ENCODE data around the gene CD40. TPM values are rescaled to one million over a fixed set of nuclear protein-coding genes. Genes with fewer than 3 reads are reported as not detected.

The CD40 gene
- polyA plus RNA-seq, 2 of the 4 experiments (the other 2 are of a cell fraction), result 4.9 to 5.2 TPM

- Histone ChIP-seq H3K27ac (no peak overlapping the region), H3K9me3 (no peaks in the 10 kb centered on the region), H3K4me2 (no peak overlapping the region), H3K4me3 (no peak overlapping the region), H3K4me1 (no peaks in the 10 kb centered on the region)
- ChIA-PET POLR2A (no interaction called here), CTCF (no interaction called here)
- FAIRE-seq, result no peak
- WGBS (ENCODE audit: missing lambda C conversion rate), result 31% methylated on average over 11 of the region's 13 CpGs
- no peak for TF ChIP-seq SMC3 (IDR thresholded peaks at IDR 0.05)
- TF ChIP-seq CEBPB (IDR thresholded peaks at IDR 0.05), result no peak
- no peak for ATAC-seq
- no peak for DNase-seq (ENCODE audit: low read depth in 1 of 2, low spot score in 1 of 2)
These were observed 51.4 kb downstream of the CD40 start for GRCh38 chr20:46169245-46170171.

- no peaks in the 10 kb centered on the region for H3K4me1 ChIP-seq
- no peak overlapping the region for H3K4me2 ChIP-seq
- H3K27ac ChIP-seq, result no peak overlapping the region
- WGBS (ENCODE audit: missing lambda C conversion rate), result 2% methylated on average over 2 of the region's 2 CpGs
- H3K9me3 ChIP-seq, result no peaks in the 10 kb centered on the region
- ChIA-PET CTCF (interaction anchor here (1.2 to 6.4 kb wide), 6 partner anchors 10 to 184 kb away, joined by 4 to 72 read pairs (median 6); no protein-coding TSS in a partner anchor), POLR2A (no interaction called here)
- H3K4me3 ChIP-seq, result no peak overlapping the region
- ATAC-seq, result no peak
- TF ChIP-seq, protein P1, sequence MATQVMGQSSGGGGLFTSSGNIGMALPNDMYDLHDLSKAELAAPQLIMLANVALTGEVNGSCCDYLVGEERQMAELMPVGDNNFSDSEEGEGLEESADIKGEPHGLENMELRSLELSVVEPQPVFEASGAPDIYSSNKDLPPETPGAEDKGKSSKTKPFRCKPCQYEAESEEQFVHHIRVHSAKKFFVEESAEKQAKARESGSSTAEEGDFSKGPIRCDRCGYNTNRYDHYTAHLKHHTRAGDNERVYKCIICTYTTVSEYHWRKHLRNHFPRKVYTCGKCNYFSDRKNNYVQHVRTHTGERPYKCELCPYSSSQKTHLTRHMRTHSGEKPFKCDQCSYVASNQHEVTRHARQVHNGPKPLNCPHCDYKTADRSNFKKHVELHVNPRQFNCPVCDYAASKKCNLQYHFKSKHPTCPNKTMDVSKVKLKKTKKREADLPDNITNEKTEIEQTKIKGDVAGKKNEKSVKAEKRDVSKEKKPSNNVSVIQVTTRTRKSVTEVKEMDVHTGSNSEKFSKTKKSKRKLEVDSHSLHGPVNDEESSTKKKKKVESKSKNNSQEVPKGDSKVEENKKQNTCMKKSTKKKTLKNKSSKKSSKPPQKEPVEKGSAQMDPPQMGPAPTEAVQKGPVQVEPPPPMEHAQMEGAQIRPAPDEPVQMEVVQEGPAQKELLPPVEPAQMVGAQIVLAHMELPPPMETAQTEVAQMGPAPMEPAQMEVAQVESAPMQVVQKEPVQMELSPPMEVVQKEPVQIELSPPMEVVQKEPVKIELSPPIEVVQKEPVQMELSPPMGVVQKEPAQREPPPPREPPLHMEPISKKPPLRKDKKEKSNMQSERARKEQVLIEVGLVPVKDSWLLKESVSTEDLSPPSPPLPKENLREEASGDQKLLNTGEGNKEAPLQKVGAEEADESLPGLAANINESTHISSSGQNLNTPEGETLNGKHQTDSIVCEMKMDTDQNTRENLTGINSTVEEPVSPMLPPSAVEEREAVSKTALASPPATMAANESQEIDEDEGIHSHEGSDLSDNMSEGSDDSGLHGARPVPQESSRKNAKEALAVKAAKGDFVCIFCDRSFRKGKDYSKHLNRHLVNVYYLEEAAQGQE (IDR thresholded peaks at IDR 0.05), result no peak
- TF ChIP-seq KDM5A (IDR thresholded peaks at IDR 0.05) (no peak), SREBF2 (IDR thresholded peaks at IDR 0.05) (no peak), RNF2 (IDR thresholded peaks at IDR 0.05; ENCODE audit: borderline replicate concordance, low read depth) (no peak), RFX5 (IDR thresholded peaks at IDR 0.05) (no peak), EP300 (IDR thresholded peaks at IDR 0.05) (no peak), CBX2 (IDR thresholded peaks at IDR 0.05; ENCODE audit: borderline replicate concordance, low read depth) (no peak), FOSL2 (IDR thresholded peaks at IDR 0.05) (no peak), FOSL2 (CRISPR knock-in tag; IDR thresholded peaks at IDR 0.05) (no peak), TFCP2L1 (CRISPR knock-in tag; IDR thresholded peaks at IDR 0.05) (no peak), RAD21 (conservative IDR thresholded peaks at IDR 0.05 in 1 of 2, IDR thresholded peaks at IDR 0.05 in 1 of 2) (no peak), ESRRA (IDR thresholded peaks at IDR 0.05; ENCODE audit: borderline replicate concordance, low read length) (no peak), PHF8 (IDR thresholded peaks at IDR 0.05; ENCODE audit: borderline replicate concordance, low read depth) (no peak), NR3C1 (IDR thresholded peaks at IDR 0.05) (no peak), MAZ (IDR thresholded peaks at IDR 0.05; ENCODE audit: borderline replicate concordance, low read depth, low read length) (no peak)
- TF ChIP-seq, protein P2, sequence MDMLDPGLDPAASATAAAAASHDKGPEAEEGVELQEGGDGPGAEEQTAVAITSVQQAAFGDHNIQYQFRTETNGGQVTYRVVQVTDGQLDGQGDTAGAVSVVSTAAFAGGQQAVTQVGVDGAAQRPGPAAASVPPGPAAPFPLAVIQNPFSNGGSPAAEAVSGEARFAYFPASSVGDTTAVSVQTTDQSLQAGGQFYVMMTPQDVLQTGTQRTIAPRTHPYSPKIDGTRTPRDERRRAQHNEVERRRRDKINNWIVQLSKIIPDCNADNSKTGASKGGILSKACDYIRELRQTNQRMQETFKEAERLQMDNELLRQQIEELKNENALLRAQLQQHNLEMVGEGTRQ (IDR thresholded peaks at IDR 0.05), result no peak
- TF ChIP-seq, protein P3, sequence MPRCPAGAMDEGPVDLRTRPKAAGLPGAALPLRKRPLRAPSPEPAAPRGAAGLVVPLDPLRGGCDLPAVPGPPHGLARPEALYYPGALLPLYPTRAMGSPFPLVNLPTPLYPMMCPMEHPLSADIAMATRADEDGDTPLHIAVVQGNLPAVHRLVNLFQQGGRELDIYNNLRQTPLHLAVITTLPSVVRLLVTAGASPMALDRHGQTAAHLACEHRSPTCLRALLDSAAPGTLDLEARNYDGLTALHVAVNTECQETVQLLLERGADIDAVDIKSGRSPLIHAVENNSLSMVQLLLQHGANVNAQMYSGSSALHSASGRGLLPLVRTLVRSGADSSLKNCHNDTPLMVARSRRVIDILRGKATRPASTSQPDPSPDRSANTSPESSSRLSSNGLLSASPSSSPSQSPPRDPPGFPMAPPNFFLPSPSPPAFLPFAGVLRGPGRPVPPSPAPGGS (IDR thresholded peaks at IDR 0.05), result no peak
- FAIRE-seq, result no peak
- no peak for DNase-seq (ENCODE audit: low read depth in 1 of 2, low spot score in 1 of 2)
These were observed 53.4 kb downstream of the CD40 start for GRCh38 chr20:46171476-46171875.

Measured in A549 (cell line).